ENCODE measurements around the gene CTBP1.

The CTBP1 gene

DNA sequence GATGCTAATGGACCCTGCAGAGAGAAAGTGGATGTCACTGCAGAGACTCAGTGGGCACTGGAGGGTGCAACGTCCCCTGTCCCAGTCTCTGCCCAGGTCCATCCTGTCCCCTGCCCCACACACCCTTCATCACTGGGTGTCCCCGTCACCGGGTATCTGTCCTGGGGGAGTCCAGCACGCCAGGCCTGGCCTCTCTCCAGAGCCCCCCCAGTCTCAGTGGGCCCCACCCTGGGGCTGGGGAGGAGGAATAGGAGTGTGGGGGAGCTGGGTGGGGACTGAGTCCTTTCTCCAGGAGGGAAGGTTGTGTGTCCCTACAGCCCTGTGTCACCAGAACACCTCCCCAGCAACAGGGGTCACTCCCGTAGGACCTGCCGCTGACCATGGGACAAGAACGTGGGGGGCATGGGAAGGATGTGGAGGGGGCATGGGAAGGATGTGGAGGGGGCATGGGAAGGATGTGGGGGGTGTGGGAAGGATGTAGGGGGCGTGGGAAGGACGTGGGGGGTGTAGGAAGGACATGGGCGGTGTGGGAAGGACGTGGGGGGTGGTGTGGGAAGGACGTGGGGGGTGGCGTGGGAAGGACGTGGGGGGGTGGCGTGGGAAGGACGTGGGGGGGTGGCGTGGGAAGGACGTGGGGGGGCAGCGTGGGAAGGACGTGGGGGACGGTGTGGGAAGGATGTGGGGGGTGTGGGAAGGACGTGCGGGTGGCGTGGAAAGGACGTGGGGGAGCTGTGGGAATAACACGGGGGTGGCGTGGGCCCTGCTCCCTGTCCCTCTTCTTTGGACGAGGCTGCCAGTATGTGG, 55.5 kb downstream of the CTBP1 start:
- no peak for DNase-seq

DNA sequence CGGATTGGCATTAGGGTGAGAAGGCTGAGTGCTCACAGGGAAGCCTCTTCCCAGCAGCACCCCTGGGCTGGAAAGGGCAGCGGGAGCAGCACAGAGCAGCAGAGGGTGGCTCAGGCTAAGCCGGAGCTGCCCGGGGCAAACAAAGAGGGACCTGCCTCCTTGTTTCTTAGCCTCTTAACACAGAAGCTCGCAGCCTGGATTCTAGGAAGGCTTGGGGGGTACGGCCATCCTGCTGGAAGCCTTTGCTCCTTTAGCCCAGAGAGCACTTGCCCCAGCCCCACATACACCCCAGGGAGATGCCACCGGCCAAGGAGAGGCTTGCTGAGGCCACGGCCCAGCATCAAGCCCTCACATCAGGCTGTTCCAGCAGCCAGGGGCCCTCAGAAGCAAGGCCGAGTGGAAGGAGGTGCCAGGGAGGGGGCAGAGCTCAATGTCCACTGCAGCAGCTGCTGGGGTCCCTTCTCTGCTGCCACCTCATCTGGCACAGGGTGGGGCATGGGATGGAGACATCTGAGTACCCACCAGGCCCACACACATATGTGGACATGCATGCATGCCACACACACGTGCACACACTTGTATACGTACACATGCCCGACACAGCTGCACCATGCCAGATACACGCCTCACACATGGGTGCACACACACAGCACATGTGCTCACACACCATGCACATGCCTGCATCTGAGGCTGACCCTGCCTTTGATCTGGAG, 56.3 kb downstream of the CTBP1 start:
- DNase-seq, result no peak

DNA sequence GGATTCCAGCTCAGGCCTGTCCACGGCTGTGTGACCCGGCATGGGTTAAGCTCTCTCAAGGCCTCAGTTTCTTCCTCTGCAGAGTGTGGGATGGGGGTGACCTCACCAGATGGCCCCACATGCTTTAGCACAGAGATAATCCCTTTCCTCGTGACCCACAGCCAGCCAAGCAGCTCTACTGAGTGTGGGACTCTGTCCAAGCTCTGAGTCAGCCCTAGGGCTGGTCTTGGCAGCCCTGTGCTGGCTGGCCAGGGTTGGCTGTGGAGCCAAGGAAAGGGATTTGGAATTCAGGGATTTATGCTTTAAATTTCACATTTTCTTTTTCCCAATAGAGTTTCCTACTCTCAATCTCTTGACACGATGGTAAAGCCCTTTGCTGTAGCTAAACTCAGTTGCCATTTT, 56.8 kb downstream of the CTBP1 start:
- peak; percentile 44 for DNase-seq

DNA sequence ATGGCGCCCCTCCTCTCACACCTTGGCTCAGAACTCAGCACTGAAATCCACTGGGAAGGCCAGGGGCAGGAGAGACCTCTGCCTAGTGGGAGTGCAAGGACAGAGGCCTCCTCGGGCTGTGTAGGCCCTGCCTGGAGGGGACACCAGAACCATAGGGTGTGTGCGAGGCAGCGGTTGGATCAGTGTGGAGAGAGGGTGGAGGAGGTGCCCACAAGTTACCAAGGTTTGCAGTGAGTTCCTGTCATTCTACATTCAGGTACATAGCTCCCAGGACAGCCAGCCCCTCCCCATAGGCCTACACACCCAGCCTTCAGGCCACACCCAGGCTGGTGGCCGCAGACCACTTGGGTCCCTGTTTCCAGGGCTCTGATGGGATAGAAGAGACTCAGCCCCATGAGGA, 57.3 kb downstream of the CTBP1 start:
- no peak for DNase-seq

DNA sequence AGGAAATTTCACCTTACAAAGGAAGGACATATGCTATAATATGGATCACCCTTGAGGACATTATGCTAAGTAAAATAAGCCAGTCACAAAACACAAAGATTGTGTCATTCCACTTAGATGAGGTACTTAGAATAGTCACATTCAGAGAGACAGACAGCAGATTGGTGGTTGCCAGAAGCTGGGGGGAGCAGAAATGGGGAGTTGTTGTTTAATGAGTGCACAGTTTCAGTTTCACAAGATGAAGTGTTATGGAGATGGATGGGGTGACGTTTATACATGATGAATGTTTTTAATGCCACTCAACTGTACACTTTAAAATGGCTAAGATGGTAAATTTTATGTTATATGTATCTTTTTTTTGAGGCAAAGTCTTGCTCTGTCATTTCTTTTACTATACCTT, 61.7 kb downstream of the CTBP1 start:
- peak; percentile 16 for DNase-seq

DNA sequence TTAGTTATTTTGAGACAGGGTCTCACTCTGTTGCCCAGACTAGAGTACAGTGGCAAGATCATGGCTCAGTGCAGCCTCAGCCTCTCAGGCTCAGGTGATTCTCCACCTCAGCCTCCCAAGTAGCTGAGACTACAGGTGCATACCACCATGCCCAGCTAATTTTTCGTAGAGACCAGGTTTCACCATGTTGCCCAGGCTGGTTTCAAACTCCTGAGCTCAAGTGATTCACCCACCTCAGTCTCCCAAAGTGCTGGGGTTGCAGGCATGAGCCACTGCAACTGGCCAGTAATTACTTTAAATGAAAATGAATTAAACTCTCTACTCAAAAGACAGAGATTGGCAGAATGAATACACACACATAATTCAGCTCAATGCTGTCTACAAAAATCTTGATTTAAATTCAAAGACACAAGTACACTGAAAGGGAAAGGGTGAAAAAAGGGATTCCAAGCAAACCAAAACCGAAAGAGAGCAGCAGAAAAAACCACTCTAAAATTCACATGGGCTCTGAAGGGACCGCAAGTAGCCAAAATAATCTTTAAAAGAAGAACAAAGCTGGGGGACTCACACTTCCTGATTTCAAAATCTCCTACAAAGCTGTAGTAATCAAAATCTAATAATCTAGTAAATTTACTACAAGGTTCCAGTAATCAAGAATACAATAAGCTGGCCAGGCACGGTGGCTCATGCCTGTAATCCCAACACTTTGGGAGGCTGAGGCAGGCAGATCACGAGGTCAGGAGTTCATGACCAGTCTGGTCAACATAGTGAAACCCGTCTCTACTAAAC, 64.8 kb downstream of the CTBP1 start:
- no peak for DNase-seq

- no peak for DNase-seq
Measured at GRCh38 chr4:1182313-1182712, 66.6 kb downstream of the CTBP1 start.

- no peak for DNase-seq
Measured at GRCh38 chr4:1180663-1181062, 68.3 kb downstream of the CTBP1 start.

DNA sequence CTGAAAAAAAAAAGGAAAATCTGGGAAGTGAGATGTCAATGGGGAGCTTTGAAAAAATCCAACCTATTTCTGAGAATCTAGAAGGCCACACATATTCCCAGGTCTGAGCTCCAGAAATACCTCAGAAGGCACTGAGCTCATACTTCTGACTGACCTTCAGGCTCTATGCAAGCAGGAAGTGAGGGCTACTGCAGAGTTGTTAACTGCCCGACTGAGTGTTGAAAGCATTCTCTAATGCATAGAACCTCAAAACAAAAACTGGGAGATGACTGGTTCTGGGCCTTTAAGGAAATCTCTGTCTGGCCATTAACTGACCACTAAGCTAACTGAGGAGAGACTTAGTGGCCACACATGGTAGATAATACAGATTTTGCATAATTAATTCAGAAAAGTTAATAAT, 69.0 kb downstream of the CTBP1 start:
- DNase-seq, result no peak

DNA sequence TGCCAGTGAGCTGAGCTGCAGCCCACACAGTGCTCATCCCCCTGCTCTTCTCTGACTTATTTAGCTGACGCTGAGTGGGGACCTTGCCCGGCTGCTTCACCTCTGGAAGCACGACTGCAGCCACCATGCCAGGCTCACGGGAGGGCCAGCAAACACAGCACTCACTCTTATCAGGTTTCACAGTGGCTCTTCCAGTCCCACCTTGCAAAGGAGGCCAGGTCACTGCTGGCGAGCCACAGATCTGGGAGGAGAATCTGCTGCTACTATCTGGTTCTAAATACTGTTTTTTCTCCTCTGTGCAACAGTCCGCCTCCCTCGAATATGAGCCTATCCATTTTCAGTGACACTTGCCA, 69.9 kb downstream of the CTBP1 start:
- no peak for DNase-seq

DNA sequence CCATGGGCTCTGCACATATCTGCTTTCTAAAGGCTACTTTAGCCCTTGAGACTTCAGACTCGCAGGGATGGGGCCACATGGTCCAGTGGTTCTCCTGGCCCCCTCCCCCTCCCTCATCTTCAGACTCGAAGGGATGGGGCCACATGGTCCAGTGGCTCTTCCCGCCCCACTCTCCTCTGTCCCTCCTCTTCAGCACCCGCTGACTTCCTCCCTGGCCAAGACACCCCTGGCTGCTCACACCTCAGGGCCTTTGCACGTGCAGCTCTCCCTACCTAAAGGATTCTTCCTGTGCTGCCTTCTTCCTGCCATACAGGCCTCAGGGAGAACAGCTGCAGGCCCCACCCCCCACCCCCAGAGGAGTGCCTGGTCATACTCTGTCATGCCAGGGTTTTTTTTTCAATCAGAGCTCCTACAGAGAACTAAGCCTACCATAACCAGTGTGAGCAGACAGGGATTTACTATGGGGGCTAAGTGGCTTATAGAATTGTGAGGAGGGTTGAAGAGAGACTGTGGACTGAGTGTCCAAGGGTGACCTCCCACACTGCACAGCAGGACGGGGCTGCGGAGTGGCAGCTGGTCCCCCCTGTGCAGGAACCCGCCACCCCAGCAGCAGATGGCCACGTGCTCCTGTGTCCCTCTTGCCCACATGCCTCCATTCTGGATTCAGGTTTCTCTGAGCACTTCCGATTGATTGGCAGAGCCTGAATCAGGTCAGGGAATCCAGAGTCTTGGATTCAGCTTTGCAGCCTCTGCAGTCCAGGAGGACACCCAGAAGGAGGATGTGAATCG, 70.4 kb downstream of the CTBP1 start:
- no peak for DNase-seq

GRCh38 chr4:1177274-1178141, 71.4 kb downstream of the CTBP1 start:
- no peak for DNase-seq

- no peak for DNase-seq
Measured at GRCh38 chr4:1176398-1177273, 72.3 kb downstream of the CTBP1 start.

DNA sequence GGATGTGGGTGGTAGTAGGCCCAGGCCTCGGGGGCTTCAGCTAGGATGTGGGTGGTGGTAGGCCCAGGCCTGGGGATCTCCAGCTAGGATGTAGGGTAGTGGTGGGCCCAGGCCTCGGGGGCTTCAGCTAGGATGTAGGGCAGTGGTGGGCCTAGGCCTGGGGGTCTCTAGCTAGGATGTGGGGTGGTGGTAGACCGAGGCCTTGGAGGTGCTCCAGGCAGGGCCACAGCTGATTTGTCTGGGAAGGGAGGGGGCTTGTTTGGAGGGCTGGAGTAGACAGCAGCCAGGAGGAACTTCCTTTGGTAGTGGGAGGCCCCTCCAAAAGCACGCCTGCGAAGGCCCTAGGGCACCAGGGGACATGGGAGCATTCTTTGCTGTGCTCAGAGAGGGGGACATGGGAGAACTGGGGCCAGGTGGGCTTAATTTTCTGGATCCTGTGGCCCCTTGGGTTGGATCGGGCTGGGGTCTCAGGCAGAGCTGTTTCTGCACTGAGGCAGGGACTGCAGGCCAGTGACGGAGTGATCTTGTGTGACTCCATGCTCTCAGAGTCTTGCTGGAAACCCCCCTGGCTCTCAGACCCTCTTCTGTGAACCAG, 73.2 kb downstream of the CTBP1 start:
- DNase-seq, result no peak

GRCh38 chr4:1174941-1175634, 73.8 kb downstream of the CTBP1 start:
- DNase-seq, result no peak

DNA sequence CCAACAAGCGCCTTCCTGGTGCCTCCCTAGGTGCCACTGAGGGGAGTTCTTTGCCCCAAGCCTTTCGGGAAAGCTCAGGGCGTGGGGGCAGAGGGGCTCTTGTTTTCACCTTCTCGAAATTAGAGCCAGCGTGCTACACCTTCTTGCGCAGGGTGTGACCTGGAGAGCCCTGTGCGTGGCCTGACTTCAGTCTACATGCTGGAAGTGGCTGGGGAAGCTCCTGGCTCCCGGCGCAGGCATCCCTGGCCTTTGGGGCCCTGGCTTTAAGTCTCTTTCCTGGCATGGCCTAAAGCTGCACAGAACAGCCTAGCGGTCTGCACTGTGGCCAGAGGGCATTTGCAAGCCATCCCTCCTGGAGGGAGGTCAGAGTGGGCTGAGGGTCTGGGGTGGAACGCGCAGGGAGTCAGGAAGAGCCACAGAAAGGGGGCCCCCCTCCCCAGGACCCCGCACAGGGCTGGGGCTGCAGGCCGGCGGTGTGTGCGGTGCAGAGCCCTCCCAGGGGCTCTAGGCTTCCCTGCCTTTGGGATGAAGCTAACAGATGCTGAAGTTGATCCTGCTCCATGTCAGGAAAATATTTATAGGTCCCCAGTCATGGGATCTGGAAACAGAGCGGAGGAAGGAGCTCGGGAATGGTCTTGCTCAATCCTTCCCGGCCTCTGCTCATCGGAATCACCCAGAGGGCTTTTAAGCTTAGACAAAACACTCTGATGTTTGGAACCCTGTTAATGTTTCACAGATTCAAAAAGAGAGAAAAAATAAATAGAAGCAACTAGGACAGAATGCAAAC, 75.8 kb downstream of the CTBP1 start:
- no peak for DNase-seq

DNA sequence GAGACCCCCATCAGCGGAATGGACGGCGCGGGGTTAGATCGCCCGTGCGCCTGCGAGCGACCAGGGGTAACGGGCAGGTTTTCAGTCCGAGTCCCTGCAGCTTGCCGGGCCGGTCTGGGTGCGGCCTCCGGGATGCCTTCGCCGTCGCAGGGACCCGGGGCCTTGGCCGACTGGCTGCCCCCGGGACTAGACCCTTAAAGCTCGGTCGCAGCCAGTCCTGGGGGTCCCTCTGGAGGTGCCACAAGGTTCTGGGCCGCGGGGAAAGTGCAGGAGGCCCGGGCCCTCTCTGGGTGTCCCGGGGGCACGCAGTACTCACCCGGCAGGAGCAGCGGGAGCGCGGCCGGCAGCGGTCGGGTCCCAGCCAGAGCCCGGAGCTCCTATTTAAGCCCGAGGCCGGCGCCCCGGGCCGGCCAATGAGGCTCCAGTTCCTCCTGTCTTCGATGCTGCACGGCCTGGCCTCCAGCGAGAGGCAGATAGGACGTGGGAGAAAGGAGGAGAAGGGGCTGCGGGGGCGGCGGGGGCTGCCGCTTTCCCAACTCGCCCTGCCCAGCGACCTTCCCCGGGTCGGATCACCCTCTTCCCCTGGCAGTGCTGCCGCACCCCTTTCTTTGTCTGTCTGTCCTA, 76.6 kb downstream of the CTBP1 start, which contains the start of gene SPON2:
Gene SPON2 (minus strand): TSS at position 356 of the 624 bp plus-strand sequence.
- DNase-seq, result no peak

All from NCI-H1694 treated with DMSO at 0.1 percent for 48 hours (cell line).